GM04503 (cell line): ENCODE data around the gene NOMO2.
"Not testable (repeated sequence)": the region's sequence is repeated elsewhere in the genome, so short reads cannot be mapped to it uniquely, and the experiment has no call there.

Experiments used
- DNase-seq: peaks from one replicate; pipeline ENCODE4 v3.0.0-alpha.2; 2012; ENCODE audit warnings: low read depth

The NOMO2 gene

DNA sequence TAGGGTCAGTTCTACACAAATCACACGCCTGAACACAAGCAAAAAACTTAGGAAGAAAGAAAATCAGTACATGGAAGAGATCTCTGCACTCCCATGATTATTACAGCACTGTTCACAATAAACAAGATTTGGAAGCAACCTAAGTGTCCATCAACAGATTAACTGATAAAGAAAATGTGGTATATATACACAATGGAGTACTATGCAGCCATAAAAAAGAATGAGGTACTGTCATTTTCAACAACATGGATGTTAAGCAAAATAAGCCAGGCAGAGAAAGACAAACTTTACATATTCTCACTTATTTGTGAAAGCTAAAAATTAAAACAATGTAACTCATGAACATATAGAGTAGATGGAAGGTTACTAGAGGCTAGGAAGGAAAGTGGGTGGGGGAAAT lies 16.0 kb upstream of the NOMO2 start:
- not testable (repeated sequence) for DNase-seq

DNA sequence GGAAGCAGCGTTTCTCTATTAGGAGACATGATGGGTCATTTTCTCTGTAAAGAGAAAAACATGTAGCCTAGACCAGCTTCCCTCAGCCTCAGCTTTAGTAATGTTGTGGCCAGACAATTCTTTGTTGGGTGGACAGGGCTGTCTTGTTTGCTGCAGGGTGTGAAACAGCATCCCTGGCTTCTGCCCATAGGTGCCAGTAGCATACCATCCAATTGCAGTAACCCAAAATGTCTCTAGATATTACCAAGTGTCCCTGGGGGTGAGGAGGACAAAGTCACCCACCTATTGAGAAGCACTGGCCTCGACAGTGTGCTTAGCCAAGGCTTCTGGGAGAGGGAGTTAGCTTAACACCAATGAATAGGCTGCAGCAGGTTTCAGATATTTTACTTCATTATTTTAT lies 14.0 kb upstream of the NOMO2 start:
- DNase-seq, result not testable (repeated sequence)

- DNase-seq, result not testable (repeated sequence)
Observed at GRCh38 chr16:18575298-18575917, 13.5 kb upstream of the NOMO2 start.

- not testable (repeated sequence) for DNase-seq
Observed at GRCh38 chr16:18573887-18574286, 12.0 kb upstream of the NOMO2 start.

DNA sequence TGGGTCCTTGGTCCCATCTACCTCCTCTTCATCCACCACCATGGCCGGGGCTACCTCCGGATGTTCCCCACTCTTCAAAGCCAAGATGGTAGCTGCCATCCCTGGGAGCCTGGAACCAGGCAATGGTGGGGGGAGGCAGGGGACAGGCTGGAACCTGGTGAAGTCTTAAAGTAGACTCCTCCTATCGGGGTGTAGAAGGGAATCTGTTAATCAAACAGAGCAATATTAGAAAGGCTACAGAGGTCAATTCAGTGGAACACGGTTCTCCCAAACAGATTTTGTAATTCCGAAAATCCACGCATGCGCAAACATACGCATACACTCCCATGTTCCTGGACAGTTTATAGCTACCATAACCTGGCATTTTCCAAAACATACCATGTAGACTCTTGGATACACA lies 11.1 kb upstream of the NOMO2 start:
- not testable (repeated sequence) for DNase-seq

GRCh38 chr16:18571307-18571850 lies 9.5 kb upstream of the NOMO2 start:
- DNase-seq, result not testable (repeated sequence)

GRCh38 chr16:18570529-18571306 lies 8.8 kb upstream of the NOMO2 start:
- not testable (repeated sequence) for DNase-seq

DNA sequence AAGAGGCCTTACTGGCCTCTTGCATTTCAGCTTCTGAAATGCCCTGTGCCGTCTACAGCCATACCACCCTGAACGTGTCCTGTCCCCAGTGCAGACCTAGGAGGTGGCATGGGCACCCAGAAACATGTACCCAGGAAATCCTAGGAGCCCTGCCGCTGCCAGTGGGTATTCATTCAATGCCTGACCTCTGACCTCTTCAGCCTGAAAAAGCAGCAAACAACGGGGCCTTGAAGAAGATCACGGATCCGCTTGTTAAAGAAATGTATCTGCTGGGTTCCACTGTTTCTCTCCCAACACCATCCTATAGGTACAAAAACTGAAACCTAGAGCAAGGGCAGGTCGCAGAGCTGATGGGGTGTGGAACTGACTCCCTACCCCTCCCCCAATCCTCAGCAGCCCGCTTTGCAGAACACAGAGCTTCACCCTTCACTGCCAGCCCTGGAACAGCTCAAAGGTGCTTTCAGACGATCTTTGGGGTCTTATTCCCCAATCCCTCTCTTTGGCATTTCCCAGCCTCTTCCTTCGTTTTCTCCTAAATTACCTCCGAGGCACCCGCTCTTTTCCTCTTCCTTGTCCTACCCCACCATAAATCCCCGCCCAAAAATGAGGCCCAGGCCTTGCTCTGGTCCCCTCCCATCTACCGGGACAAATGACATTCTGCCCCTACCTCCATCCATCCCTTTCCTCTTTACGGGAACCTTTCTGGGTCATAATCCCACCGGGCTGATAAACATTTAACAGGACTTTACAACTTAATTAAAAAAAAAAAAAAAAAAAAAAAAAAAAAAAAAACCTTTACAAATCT lies 1.3 kb downstream of the NOMO2 start:
- not testable (repeated sequence) for DNase-seq

GRCh38 chr16:18553671-18554070 lies 8.2 kb downstream of the NOMO2 start:
- DNase-seq, result not testable (repeated sequence)

- not testable (repeated sequence) for DNase-seq
Observed at GRCh38 chr16:18547382-18547781, 14.5 kb downstream of the NOMO2 start.

GRCh38 chr16:18546853-18547252 lies 15.0 kb downstream of the NOMO2 start:
- DNase-seq, result not testable (repeated sequence)

GRCh38 chr16:18544232-18545081 lies 17.4 kb downstream of the NOMO2 start:
- not testable (repeated sequence) for DNase-seq

DNA sequence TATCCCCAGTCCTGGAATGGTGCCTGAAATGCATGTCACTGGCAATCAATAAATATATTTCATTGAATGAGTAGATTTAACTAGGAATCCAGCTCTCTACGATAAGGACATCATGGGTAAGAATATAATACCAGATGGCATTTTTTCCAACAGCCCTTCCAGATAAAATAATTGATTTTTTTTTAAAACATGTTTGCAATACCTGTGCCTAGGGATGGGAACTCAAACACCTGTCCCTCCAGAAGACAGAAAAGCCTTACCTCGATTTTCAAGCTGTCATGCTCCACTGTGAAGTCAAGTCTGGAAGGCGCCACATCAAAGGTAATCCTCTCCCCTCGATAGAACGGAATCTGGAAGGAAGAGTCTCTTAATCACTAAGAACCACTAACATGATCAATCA lies 20.0 kb downstream of the NOMO2 start:
- not testable (repeated sequence) for DNase-seq

GRCh38 chr16:18537004-18537403 lies 24.9 kb downstream of the NOMO2 start:
- not testable (repeated sequence) for DNase-seq

DNA sequence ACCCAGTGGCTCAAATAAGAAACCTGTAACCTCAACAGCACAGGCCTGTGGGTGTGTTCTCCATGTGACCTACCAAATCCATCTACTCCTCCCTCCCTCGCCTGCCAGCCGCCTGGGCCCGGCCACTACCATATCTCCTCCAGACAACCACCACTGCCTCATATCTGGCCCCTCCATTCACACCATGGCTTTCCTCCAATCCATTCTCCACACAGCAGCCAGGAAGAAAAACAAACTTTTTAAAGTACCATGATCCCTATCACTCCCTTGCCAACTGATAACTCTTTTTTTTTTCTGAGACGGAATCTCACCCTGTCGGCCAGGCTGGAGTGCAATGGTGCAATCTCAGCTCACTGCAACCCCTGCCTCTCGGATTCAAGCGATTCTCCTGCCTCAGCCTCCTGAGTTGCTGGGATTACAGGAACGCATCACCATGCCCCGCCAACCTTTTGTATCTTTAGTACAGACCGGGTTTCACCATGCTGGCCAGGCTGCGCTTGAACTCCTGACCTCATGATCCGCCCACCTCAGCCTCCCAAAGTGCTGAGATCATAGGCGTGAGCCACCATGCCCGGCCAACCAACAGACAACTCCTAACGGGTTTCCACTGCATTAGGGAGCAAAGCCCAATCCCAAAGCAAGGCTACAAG lies 26.3 kb downstream of the NOMO2 start:
- not testable (repeated sequence) for DNase-seq

GRCh38 chr16:18534308-18534707 lies 27.6 kb downstream of the NOMO2 start:
- not testable (repeated sequence) for DNase-seq

DNA sequence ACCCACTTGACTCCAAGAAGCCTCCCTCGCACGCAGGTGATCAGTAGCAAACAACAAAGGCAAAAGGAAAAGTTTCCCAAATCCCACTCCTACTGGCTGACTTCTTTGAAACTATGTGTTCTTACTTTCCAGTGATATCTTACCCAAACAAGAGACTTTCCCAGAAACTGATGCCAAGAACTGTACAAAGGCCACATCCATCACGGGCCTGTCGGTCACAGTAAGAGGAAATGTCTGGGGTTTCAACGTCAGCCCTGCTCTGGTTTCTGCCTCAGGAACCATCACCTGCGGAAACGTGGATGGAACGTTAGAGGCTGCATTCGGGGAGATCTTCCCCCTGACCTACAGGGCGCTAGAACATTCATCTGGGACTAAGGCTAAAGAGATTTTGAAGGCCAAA lies 30.6 kb downstream of the NOMO2 start:
- not testable (repeated sequence) for DNase-seq

- DNase-seq, result not testable (repeated sequence)
Observed at GRCh38 chr16:18530329-18530728, 31.6 kb downstream of the NOMO2 start.

DNA sequence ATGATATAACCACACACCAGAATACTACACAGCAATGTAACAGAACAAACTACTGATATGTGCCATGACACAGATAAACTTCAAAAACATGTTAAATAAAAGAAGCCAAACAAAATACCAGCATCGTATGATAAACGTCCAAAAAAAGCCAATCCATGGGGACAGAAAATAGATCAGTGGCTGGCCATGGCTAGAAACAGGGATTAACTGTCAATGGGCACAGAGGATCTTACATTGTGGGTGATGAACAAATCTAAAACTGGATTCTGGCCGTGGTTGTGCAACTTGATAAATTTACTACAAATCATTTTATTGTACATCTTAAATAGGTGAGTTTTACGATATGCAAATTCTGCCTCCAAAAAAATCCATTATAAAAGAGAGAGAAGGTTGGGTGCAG lies 35.4 kb downstream of the NOMO2 start:
- DNase-seq, result not testable (repeated sequence)

DNA sequence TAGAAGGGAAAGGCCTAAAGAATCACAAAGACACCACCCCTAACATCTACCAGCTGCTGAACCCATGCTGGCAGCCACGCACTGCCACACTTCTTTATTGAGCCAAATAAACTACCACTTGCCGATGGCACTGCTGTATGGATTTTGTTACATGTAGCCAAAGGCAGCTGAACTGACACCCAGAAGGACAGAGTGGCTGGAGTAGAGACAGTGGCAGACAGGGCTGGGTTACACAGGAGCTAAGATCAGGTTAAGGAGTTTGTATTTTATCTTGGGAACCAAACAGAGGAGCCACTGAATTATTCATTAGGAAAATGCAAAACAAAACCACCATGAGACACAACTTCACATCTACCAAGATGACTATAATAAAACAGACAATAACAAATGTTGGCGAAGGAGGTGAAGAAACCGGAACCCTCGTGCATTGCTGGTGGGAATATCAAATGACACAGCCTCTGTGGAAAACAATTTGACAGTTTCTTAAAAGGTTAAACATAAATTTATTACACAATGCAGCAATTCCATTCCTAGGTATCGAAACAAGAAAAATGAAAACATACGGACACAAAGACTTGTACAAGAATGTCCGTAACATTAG lies 35.9 kb downstream of the NOMO2 start:
- DNase-seq, result not testable (repeated sequence)
